H9 (cell line): ENCODE results near the gene TRIM28. TPM values are rescaled to one million over a fixed set of nuclear protein-coding genes. Genes with fewer than 3 reads are reported as not detected.

Experiments
- DNase-seq: peaks from one replicate; pipeline ENCODE4 v3.0.0-alpha.2; 2017
- H2AFZ ChIP-seq: one replicate; pipeline ENCODE4 v1.6.1; 2013; ENCODE audit warnings: mild to moderate bottlenecking, low read length, control low read depth, moderate library complexity
- H2AK5ac ChIP-seq: 2 replicates; pipeline ENCODE4 v1.6.1; 2013; ENCODE audit warnings: low read length, control low read depth, mixed read lengths; ENCODE audit not compliant: insufficient read length
- H2BK120ac ChIP-seq: one replicate; pipeline ENCODE4 v1.6.1; 2013; ENCODE audit warnings: low read depth, mild to moderate bottlenecking, low read length, control low read depth, inconsistent platforms; ENCODE audit not compliant: poor library complexity, severe bottlenecking
- H2BK12ac ChIP-seq: 2 replicates; pipeline ENCODE4 v1.6.1; 2013; ENCODE audit warnings: low read length, control low read depth, mixed read lengths, low read depth; ENCODE audit not compliant: insufficient read length
- H2BK15ac ChIP-seq: 2 replicates; pipeline ENCODE4 v1.6.1; 2013; ENCODE audit warnings: low read depth, low read length, control low read depth
- H2BK20ac ChIP-seq: one replicate; pipeline ENCODE4 v1.6.1; 2013; ENCODE audit warnings: low read depth, mild to moderate bottlenecking, low read length, control low read depth, inconsistent platforms; ENCODE audit not compliant: poor library complexity, severe bottlenecking
- H2BK5ac ChIP-seq: 2 replicates; pipeline ENCODE4 v1.6.1; 2013; ENCODE audit warnings: low read length, control low read depth, mixed read lengths; ENCODE audit not compliant: insufficient read length
- H3K14ac ChIP-seq: 2 replicates; pipeline ENCODE4 v1.6.1; 2013; ENCODE audit warnings: low read length, control low read depth; ENCODE audit not compliant: insufficient read depth
- H3K18ac ChIP-seq: 2 replicates; pipeline ENCODE4 v1.6.1; 2013; ENCODE audit warnings: low read depth, mild to moderate bottlenecking, mixed read lengths, low read length, control low read depth; ENCODE audit not compliant: insufficient read length
- H3K23ac ChIP-seq: 2 replicates; pipeline ENCODE4 v1.6.1; 2013; ENCODE audit warnings: low read length, control low read depth, mixed read lengths, low read depth; ENCODE audit not compliant: insufficient read length
- H3K23me2 ChIP-seq: 2 replicates; pipeline ENCODE4 v1.6.1; 2013; ENCODE audit warnings: low read depth, mild to moderate bottlenecking, mixed read lengths, low read length, control low read depth; ENCODE audit not compliant: insufficient read length, poor library complexity, severe bottlenecking
- H3K27ac ChIP-seq: 2 replicates; pipeline ENCODE4 v1.5.1; 2013; ENCODE audit warnings: low read length, control low read depth, mixed read lengths, low read depth; ENCODE audit not compliant: insufficient read length
- H3K27me3 ChIP-seq: 2 replicates; pipeline ENCODE4 v1.6.1; 2013; ENCODE audit warnings: low read length, control low read depth, inconsistent platforms; ENCODE audit not compliant: insufficient read depth
- H3K4ac ChIP-seq: 2 replicates; pipeline ENCODE4 v1.6.1; 2013; ENCODE audit warnings: low read depth, mild to moderate bottlenecking, control low read depth, inconsistent platforms, low read length, moderate library complexity
- H3K4me1 ChIP-seq: 2 replicates; pipeline ENCODE4 v1.6.1; 2013; ENCODE audit warnings: low read length, control low read depth, inconsistent platforms; ENCODE audit not compliant: insufficient read depth
- H3K4me2 ChIP-seq: 2 replicates; pipeline ENCODE4 v1.6.1; 2013; ENCODE audit warnings: low read length, control low read depth, mixed read lengths; ENCODE audit not compliant: insufficient read length, insufficient read depth
- H3K56ac ChIP-seq: 2 replicates; pipeline ENCODE4 v1.6.1; 2013; ENCODE audit warnings: low read depth, mild to moderate bottlenecking, mixed read lengths, low read length, control low read depth; ENCODE audit not compliant: insufficient read length
- H3K79me1 ChIP-seq: 2 replicates; pipeline ENCODE4 v1.6.1; 2013; ENCODE audit warnings: low read depth, mild to moderate bottlenecking, moderate library complexity, low read length, control low read depth, inconsistent platforms; ENCODE audit not compliant: insufficient read depth, poor library complexity, severe bottlenecking
- H3K79me2 ChIP-seq: 2 replicates; pipeline ENCODE4 v1.6.1; 2013; ENCODE audit warnings: low read length, control low read depth, inconsistent platforms; ENCODE audit not compliant: insufficient read depth
- H3K9ac ChIP-seq: 2 replicates; pipeline ENCODE4 v1.6.1; 2013; ENCODE audit warnings: low read length, control low read depth, mixed read lengths; ENCODE audit not compliant: insufficient read length; ENCODE audit errors: extremely low read depth
- H3K9me3 ChIP-seq: one replicate; pipeline ENCODE4 v1.6.1; 2013; ENCODE audit warnings: low read depth, low read length, inconsistent platforms; ENCODE audit not compliant: control insufficient read depth
- H3T11ph ChIP-seq: one replicate; pipeline ENCODE4 v1.6.1; 2013; ENCODE audit warnings: mild to moderate bottlenecking, low read length, control low read depth, inconsistent platforms
- H4K20me1 ChIP-seq: one replicate; pipeline ENCODE4 v1.6.1; 2013; ENCODE audit not compliant: control insufficient read depth, insufficient read length, insufficient read depth
- H4K5ac ChIP-seq: 2 replicates; pipeline ENCODE4 v1.6.1; 2013; ENCODE audit warnings: low read depth, mild to moderate bottlenecking, mixed read lengths, low read length, control low read depth; ENCODE audit not compliant: insufficient read length
- H4K8ac ChIP-seq: replicated peaks from 2 replicates; pipeline ENCODE4 v1.6.1; 2013; ENCODE audit warnings: low read length, control low read depth, mixed read lengths, low read depth; ENCODE audit not compliant: insufficient read length
- H4K91ac ChIP-seq: 2 replicates; pipeline ENCODE4 v1.6.1; 2013; ENCODE audit warnings: low read depth, mild to moderate bottlenecking, moderate library complexity, mixed read lengths, low read length, control low read depth; ENCODE audit not compliant: insufficient read length
- H3K27ac Mint-ChIP-seq, 3 experiments: 2 replicates in 2 of 3; 3 replicates in 1 of 3; pipeline ENCODE4 v1.8.0; 2020 to 2021; ENCODE audit warnings: mixed read lengths in 3 of 3, mild to moderate bottlenecking in 1 of 3, moderate library complexity in 1 of 3
- H3K27me3 Mint-ChIP-seq: 2 replicates; pipeline ENCODE4 v1.8.0; 2021; ENCODE audit warnings: low read depth, mild to moderate bottlenecking, moderate library complexity, mixed read lengths
- H3K36me3 Mint-ChIP-seq, 3 experiments: 2 replicates in 2 of 3; 3 replicates in 1 of 3; pipeline ENCODE4 v1.8.0; 2020 to 2021; ENCODE audit warnings: low read depth in 3 of 3, mixed read lengths in 3 of 3; ENCODE audit not compliant: insufficient read depth in 1 of 3
- H3K4me1 Mint-ChIP-seq, 2 experiments: 2 replicates each; pipeline ENCODE4 v1.8.0; 2020; ENCODE audit warnings: mixed read lengths in 2 of 2
- H3K4me3 Mint-ChIP-seq, 2 experiments: 2 replicates in 1 of 2; 3 replicates in 1 of 2; pipeline ENCODE4 v1.8.0; 2020 to 2021; ENCODE audit warnings: mild to moderate bottlenecking in 2 of 2, mixed read lengths in 2 of 2, moderate library complexity in 1 of 2
- H3K9me3 Mint-ChIP-seq, 2 experiments: 2 replicates in 1 of 2; 3 replicates in 1 of 2; pipeline ENCODE4 v1.8.0; 2020; ENCODE audit warnings: mild to moderate bottlenecking in 2 of 2, mixed read lengths in 2 of 2, moderate library complexity in 1 of 2
- CTCF ChIP-seq: fragments of 200-600 bp; sonication (generic); conservative IDR thresholded peaks from 3 replicates; pipeline ENCODE4 v1.8.0; 2021; ENCODE audit warnings: antibody characterized with exemption, mild to moderate bottlenecking
- WGBS: extraction: QIAGEN DNeasy Blood & Tissue Kit; methylation state at CpG from one replicate; pipeline ENCODE4 v1.1.7; 2013; ENCODE audit warnings: missing lambda C conversion rate, low lambda C conversion rate, mixed read lengths; ENCODE audit not compliant: insufficient read length; ENCODE audit errors: extremely low coverage; 5-methylcytosine and 5-hydroxymethylcytosine counted together
- total RNA-seq: library from RNA; stranded (reverse); gene quantifications from 2 replicates; pipeline ENCODE4 v1.2.1, GENCODE V29; 2021

TRIM28 gene
- total RNA-seq, 1 experiment from 2014 or later = 1,084 TPM

- H3K9me3 Mint-ChIP-seq = no peaks in the 10 kb centered on the region
- Histone ChIP-seq H3K4me1 (peaks cover 6% of the 10 kb centered on the region; the same call in 1 of the 2 replicates), H2BK15ac (no peak overlapping the region), H3K79me2 (no peaks in the 10 kb centered on the region), H3K4me2 (no peak overlapping the region), H3K14ac (no peak overlapping the region), H3K4ac (no peak overlapping the region), H4K91ac (no peak overlapping the region), H2BK5ac (no peak overlapping the region), H3K27me3 (no peaks in the 10 kb centered on the region), H2AK5ac (no peak overlapping the region), H3K23me2 (no peaks in the 10 kb centered on the region), H3T11ph (no peak overlapping the region), H4K5ac (no peak overlapping the region), H3K79me1 (no peaks in the 10 kb centered on the region), H2AFZ (no peak overlapping the region), H2BK120ac (no peak overlapping the region), H4K20me1 (no peaks in the 10 kb centered on the region), H3K18ac (no peak overlapping the region), H3K27ac (no peak overlapping the region), H3K23ac (no peak overlapping the region), H4K8ac (no peak overlapping the region), H3K9me3 (no peaks in the 10 kb centered on the region), H2BK20ac (no peak overlapping the region), H3K9ac (no peak overlapping the region), H3K56ac (no peak overlapping the region), H2BK12ac (no peak overlapping the region)
- no peak for DNase-seq
- H3K4me3 Mint-ChIP-seq = no peak overlapping the region
- peaks cover 10% of the 10 kb centered on the region in 2 experiments for H3K4me1 Mint-ChIP-seq
- H3K27ac Mint-ChIP-seq = no peak overlapping the region
- H3K27me3 Mint-ChIP-seq = peaks cover 34% of the 10 kb centered on the region
- H3K36me3 Mint-ChIP-seq = no peaks in the 10 kb centered on the region; a peak in 1 of 7 replicates
- WGBS = no CpG with 5 or more reads among the region's 3 CpGs
- TF ChIP-seq CTCF = no peak
Observed at GRCh38 chr19:58529405-58529804, 14.5 kb upstream of the TRIM28 start.
